ENCODE data around the gene SLC28A1.

The SLC28A1 gene

GRCh38 chr15:84885801-84886200 is 1.3 kb downstream of the SLC28A1 start:
- DNase-seq (ENCODE audit: low spot score) = no peak

GRCh38 chr15:84886211-84886983 is 1.9 kb downstream of the SLC28A1 start:
- no peak for DNase-seq (ENCODE audit: low spot score)

GRCh38 chr15:84886984-84887299 is 2.5 kb downstream of the SLC28A1 start:
- DNase-seq (ENCODE audit: low spot score) = no peak

GRCh38 chr15:84887938-84888337 is 3.5 kb downstream of the SLC28A1 start:
- DNase-seq (ENCODE audit: low spot score) = no peak

GRCh38 chr15:84888639-84889038 is 4.2 kb downstream of the SLC28A1 start:
- DNase-seq (ENCODE audit: low spot score) = no peak

GRCh38 chr15:84889313-84889990 is 5.0 kb downstream of the SLC28A1 start:
- DNase-seq (ENCODE audit: low spot score) = no peak

GRCh38 chr15:84889991-84890669 is 5.7 kb downstream of the SLC28A1 start:
- DNase-seq (ENCODE audit: low spot score) = no peak

- no peak for DNase-seq (ENCODE audit: low spot score)
These were observed 6.3 kb downstream of the SLC28A1 start for GRCh38 chr15:84890670-84891162.

- no peak for DNase-seq (ENCODE audit: low spot score)
These were observed 6.9 kb downstream of the SLC28A1 start for GRCh38 chr15:84891339-84891738.

GRCh38 chr15:84892786-84893307 is 8.4 kb downstream of the SLC28A1 start:
- no peak for DNase-seq (ENCODE audit: low spot score)

- DNase-seq (ENCODE audit: low spot score) = no peak
These were observed 9.1 kb downstream of the SLC28A1 start for GRCh38 chr15:84893607-84894006.

- no peak for DNase-seq (ENCODE audit: low spot score)
These were observed 10.4 kb downstream of the SLC28A1 start for GRCh38 chr15:84894736-84895425.

- DNase-seq (ENCODE audit: low spot score) = no peak
These were observed 14.3 kb downstream of the SLC28A1 start for GRCh38 chr15:84898761-84899160.

- no peak for DNase-seq (ENCODE audit: low spot score)
These were observed 15.3 kb downstream of the SLC28A1 start for GRCh38 chr15:84899750-84900149.

GRCh38 chr15:84901540-84901939 is 17.1 kb downstream of the SLC28A1 start:
- no peak for DNase-seq (ENCODE audit: low spot score)

- no peak for DNase-seq (ENCODE audit: low spot score)
These were observed 19.3 kb downstream of the SLC28A1 start for GRCh38 chr15:84903751-84904150.

GRCh38 chr15:84904419-84904818 is 20.0 kb downstream of the SLC28A1 start:
- DNase-seq (ENCODE audit: low spot score) = no peak

- no peak for DNase-seq (ENCODE audit: low spot score)
These were observed 20.8 kb downstream of the SLC28A1 start for GRCh38 chr15:84905016-84905916.

- DNase-seq (ENCODE audit: low spot score) = no peak
These were observed 23.3 kb downstream of the SLC28A1 start for GRCh38 chr15:84907731-84908130.

GRCh38 chr15:84908564-84908963 is 24.1 kb downstream of the SLC28A1 start:
- no peak for DNase-seq (ENCODE audit: low spot score)

- no peak for DNase-seq (ENCODE audit: low spot score)
These were observed 24.6 kb downstream of the SLC28A1 start for GRCh38 chr15:84909029-84909428.

Data from Ammon's horn (tissue), 1 donor.